Liver (tissue), 3 donors: Measurements from ENCODE around the gene RAPGEF2.

ENCODE experiments used
- EGR1 ChIP-seq, 2 donors: IDR thresholded peaks; 2 replicates each; pipeline ENCODE4 v1.6.1; 2016 to 2018; ENCODE audit warnings: antibody characterized with exemption in 2 of 2, low read depth in 2 of 2
- FOXA1 ChIP-seq: IDR thresholded peaks from 2 replicates; pipeline ENCODE4 v1.6.1; 2016; ENCODE audit warnings: antibody characterized with exemption
- GABPA ChIP-seq, 2 donors: IDR thresholded peaks in 1 of 2; conservative IDR thresholded peaks in 1 of 2; 2 replicates each; pipeline ENCODE4 v1.6.1; 2016; ENCODE audit warnings: antibody characterized with exemption in 2 of 2, mild to moderate bottlenecking in 1 of 2, moderate library complexity in 1 of 2
- HNF4A ChIP-seq, 2 donors: conservative IDR thresholded peaks; 2 replicates each; pipeline ENCODE4 v1.6.1; 2016; ENCODE audit warnings: antibody characterized with exemption in 2 of 2, mild to moderate bottlenecking in 2 of 2
- HNF4G ChIP-seq: IDR thresholded peaks from 2 replicates; pipeline ENCODE4 v1.6.1; 2016; ENCODE audit warnings: antibody characterized with exemption
- JUND ChIP-seq, 2 donors: IDR thresholded peaks; 2 replicates each; pipeline ENCODE4 v1.6.1; 2016; ENCODE audit warnings: antibody characterized with exemption in 2 of 2
- RAD21 ChIP-seq, 2 donors: IDR thresholded peaks; 2 replicates each; pipeline ENCODE4 v1.6.1; 2016; ENCODE audit warnings: antibody characterized with exemption in 2 of 2, mild to moderate bottlenecking in 2 of 2
- TAF1 ChIP-seq: conservative IDR thresholded peaks from 2 replicates; pipeline ENCODE4 v1.6.1; 2016; ENCODE audit warnings: antibody characterized with exemption, mild to moderate bottlenecking
- YY1 ChIP-seq: IDR thresholded peaks from 2 replicates; pipeline ENCODE4 v1.6.1; 2016; ENCODE audit warnings: antibody characterized with exemption, mild to moderate bottlenecking
- TF ChIP-seq, protein P1 (sequence below): fragments of 150-350 bp; IDR thresholded peaks from 2 replicates; pipeline ENCODE4 v1.5.1; 2017; ENCODE audit warnings: improper control_type of control experiment, low read depth, low read length; ENCODE audit not compliant: missing input control
- TF ChIP-seq, protein P2 (sequence below): IDR thresholded peaks from 2 replicates; pipeline ENCODE4 v1.6.1; 2016; ENCODE audit warnings: antibody characterized with exemption
- TF ChIP-seq, protein P3 (sequence below): IDR thresholded peaks from 2 replicates; pipeline ENCODE4 v1.6.1; 2016; ENCODE audit warnings: antibody characterized with exemption, mild to moderate bottlenecking
- TF ChIP-seq, protein P4 (sequence below): IDR thresholded peaks from 2 replicates; pipeline ENCODE4 v1.6.1; 2016; ENCODE audit warnings: antibody characterized with exemption
- donor health status: healthy.
- donor health status: healthy.

DNA sequence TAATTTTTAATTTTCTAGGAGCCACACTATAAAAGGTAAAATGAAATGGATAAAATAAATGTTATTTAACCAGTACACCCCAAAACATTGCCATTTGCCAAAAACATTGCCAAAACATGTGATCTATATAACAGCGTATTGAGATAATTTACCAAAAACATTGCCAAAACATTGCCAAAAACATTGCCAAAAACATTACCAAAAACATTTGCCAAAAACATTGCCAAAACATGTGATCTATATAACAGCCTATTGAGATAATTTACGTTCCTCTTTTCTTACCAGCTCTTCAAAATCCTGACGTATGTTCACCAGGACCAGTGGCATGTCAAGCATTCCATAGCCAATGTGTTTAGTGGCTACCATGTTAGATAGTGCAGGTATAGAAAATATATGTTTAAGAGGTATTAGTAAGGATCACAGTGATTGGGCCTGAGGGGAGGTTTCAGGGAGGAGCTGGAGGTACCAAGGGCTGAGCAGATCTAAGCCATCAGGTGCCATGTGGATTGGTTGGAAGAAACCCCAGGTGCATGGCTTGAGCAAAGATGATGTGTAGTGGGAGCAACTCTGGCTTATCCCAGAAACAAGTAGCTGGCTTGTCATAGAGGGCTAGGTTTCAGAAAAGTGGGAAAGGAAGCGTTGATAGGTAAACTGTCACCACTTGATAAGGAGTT, 42.6 kb downstream of the RAPGEF2 start:
- TF ChIP-seq, protein P1, sequence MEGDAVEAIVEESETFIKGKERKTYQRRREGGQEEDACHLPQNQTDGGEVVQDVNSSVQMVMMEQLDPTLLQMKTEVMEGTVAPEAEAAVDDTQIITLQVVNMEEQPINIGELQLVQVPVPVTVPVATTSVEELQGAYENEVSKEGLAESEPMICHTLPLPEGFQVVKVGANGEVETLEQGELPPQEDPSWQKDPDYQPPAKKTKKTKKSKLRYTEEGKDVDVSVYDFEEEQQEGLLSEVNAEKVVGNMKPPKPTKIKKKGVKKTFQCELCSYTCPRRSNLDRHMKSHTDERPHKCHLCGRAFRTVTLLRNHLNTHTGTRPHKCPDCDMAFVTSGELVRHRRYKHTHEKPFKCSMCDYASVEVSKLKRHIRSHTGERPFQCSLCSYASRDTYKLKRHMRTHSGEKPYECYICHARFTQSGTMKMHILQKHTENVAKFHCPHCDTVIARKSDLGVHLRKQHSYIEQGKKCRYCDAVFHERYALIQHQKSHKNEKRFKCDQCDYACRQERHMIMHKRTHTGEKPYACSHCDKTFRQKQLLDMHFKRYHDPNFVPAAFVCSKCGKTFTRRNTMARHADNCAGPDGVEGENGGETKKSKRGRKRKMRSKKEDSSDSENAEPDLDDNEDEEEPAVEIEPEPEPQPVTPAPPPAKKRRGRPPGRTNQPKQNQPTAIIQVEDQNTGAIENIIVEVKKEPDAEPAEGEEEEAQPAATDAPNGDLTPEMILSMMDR = no peak
- no peak for TF ChIP-seq GABPA (IDR thresholded peaks at IDR 0.05 in 1 of 2, conservative IDR thresholded peaks at IDR 0.05 in 1 of 2)
- TF ChIP-seq JUND (IDR thresholded peaks at IDR 0.05) = no peak
- no peak for TF ChIP-seq TAF1
- TF ChIP-seq YY1 = no peak
- TF ChIP-seq, protein P2, sequence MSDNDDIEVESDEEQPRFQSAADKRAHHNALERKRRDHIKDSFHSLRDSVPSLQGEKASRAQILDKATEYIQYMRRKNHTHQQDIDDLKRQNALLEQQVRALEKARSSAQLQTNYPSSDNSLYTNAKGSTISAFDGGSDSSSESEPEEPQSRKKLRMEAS = no peak
- TF ChIP-seq EGR1 (IDR thresholded peaks at IDR 0.05; ENCODE audit: low read depth in 2 of 2) = no peak
- no peak for TF ChIP-seq RAD21 (IDR thresholded peaks at IDR 0.05)
- TF ChIP-seq HNF4G = no peak
- TF ChIP-seq, protein P3, sequence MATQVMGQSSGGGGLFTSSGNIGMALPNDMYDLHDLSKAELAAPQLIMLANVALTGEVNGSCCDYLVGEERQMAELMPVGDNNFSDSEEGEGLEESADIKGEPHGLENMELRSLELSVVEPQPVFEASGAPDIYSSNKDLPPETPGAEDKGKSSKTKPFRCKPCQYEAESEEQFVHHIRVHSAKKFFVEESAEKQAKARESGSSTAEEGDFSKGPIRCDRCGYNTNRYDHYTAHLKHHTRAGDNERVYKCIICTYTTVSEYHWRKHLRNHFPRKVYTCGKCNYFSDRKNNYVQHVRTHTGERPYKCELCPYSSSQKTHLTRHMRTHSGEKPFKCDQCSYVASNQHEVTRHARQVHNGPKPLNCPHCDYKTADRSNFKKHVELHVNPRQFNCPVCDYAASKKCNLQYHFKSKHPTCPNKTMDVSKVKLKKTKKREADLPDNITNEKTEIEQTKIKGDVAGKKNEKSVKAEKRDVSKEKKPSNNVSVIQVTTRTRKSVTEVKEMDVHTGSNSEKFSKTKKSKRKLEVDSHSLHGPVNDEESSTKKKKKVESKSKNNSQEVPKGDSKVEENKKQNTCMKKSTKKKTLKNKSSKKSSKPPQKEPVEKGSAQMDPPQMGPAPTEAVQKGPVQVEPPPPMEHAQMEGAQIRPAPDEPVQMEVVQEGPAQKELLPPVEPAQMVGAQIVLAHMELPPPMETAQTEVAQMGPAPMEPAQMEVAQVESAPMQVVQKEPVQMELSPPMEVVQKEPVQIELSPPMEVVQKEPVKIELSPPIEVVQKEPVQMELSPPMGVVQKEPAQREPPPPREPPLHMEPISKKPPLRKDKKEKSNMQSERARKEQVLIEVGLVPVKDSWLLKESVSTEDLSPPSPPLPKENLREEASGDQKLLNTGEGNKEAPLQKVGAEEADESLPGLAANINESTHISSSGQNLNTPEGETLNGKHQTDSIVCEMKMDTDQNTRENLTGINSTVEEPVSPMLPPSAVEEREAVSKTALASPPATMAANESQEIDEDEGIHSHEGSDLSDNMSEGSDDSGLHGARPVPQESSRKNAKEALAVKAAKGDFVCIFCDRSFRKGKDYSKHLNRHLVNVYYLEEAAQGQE = no peak
- TF ChIP-seq HNF4A (conservative IDR thresholded peaks at IDR 0.05) = no peak
- no peak for TF ChIP-seq FOXA1
- TF ChIP-seq, protein P4, sequence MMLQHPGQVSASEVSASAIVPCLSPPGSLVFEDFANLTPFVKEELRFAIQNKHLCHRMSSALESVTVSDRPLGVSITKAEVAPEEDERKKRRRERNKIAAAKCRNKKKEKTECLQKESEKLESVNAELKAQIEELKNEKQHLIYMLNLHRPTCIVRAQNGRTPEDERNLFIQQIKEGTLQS = no peak
